ENCODE data around the gene LSP1. TPM values are rescaled to one million over a fixed set of nuclear protein-coding genes. Genes with fewer than 3 reads are reported as not detected.

The LSP1 gene
- total RNA-seq, 2 experiments from 2014 or later = 232 to 303 TPM

GRCh38 chr11:1860108-1860507 is 7.2 kb downstream of the LSP1 start:
- H4K20me1 ChIP-seq (ENCODE audit: insufficient read depth, low read length) = peaks cover 5% of the 10 kb centered on the region
- no TSS peak for BruUV-seq (replicated peaks)
- peaks cover 4% of the 10 kb centered on the region; the same call in 1 of the 2 replicates for H3K36me3 ChIP-seq (ENCODE audit: insufficient read depth, low read length)
- ChIA-PET POLR2A (no interaction called here), CTCF (ENCODE audit: unreplicated experiment) (no interaction called here)
- peaks cover 7% of the 10 kb centered on the region; the same call in 1 of the 2 replicates for H3K79me2 ChIP-seq (ENCODE audit: insufficient read depth, low read depth, low read length)
- no peak overlapping the region for H3K27ac ChIP-seq (ENCODE audit: low read depth, low read length, poor library complexity, severe bottlenecking)
- intact Hi-C loops (cut with micrococcal nuclease; ENCODE audit: unreplicated experiment) = no loop called here
- no peak for DNase-seq (ENCODE audit: low spot score)
- no peak overlapping the region for H3K4me3 ChIP-seq (ENCODE audit: low read depth, low read length, poor library complexity, severe bottlenecking)
- H3K9me3 ChIP-seq (ENCODE audit: low read length) = no peaks in the 10 kb centered on the region
- no peak overlapping the region for H2AFZ ChIP-seq (ENCODE audit: low read length)
- peaks cover 9% of the 10 kb centered on the region for H3K4me1 ChIP-seq (ENCODE audit: insufficient read depth, low read length, poor library complexity, severe bottlenecking)
- no peak for TF ChIP-seq EZH2phosphoT487 (IDR thresholded peaks at IDR 0.05; ENCODE audit: borderline replicate concordance, low read depth, low read length)
- TF ChIP-seq, protein P1, sequence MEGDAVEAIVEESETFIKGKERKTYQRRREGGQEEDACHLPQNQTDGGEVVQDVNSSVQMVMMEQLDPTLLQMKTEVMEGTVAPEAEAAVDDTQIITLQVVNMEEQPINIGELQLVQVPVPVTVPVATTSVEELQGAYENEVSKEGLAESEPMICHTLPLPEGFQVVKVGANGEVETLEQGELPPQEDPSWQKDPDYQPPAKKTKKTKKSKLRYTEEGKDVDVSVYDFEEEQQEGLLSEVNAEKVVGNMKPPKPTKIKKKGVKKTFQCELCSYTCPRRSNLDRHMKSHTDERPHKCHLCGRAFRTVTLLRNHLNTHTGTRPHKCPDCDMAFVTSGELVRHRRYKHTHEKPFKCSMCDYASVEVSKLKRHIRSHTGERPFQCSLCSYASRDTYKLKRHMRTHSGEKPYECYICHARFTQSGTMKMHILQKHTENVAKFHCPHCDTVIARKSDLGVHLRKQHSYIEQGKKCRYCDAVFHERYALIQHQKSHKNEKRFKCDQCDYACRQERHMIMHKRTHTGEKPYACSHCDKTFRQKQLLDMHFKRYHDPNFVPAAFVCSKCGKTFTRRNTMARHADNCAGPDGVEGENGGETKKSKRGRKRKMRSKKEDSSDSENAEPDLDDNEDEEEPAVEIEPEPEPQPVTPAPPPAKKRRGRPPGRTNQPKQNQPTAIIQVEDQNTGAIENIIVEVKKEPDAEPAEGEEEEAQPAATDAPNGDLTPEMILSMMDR (conservative IDR thresholded peaks at IDR 0.05; ENCODE audit: low read length) = no peak
- H3K4me2 ChIP-seq (ENCODE audit: low read length) = no peak overlapping the region
- H3K9me2 ChIP-seq (ENCODE audit: insufficient read depth, low read length) = no peaks in the 10 kb centered on the region

GRCh38 chr11:1861435-1862411 is 8.8 kb downstream of the LSP1 start:
- CTCF ChIA-PET (ENCODE audit: unreplicated experiment) = interaction anchor here (0.6 kb wide), 1 partner anchor 20 kb away, joined by 3 read pairs; no protein-coding TSS in a partner anchor

More at GRCh38 chr11:1861435-1862411, 8.8 kb downstream of the LSP1 start:
- no peak for TF ChIP-seq EZH2phosphoT487 (IDR thresholded peaks at IDR 0.05; ENCODE audit: borderline replicate concordance, low read depth, low read length)
- TF ChIP-seq, protein P1 (conservative IDR thresholded peaks at IDR 0.05; ENCODE audit: low read length) = no peak
- no peak overlapping the region for H3K4me3 ChIP-seq (ENCODE audit: low read depth, low read length, poor library complexity, severe bottlenecking)
- H3K27ac ChIP-seq (ENCODE audit: low read depth, low read length, poor library complexity, severe bottlenecking) = no peak overlapping the region
- no peaks in the 10 kb centered on the region for H3K9me3 ChIP-seq (ENCODE audit: low read length)
- H3K4me2 ChIP-seq (ENCODE audit: low read length) = no peak overlapping the region
- no peaks in the 10 kb centered on the region for H3K4me1 ChIP-seq (ENCODE audit: insufficient read depth, low read length, poor library complexity, severe bottlenecking)
- no TSS peak for BruUV-seq (replicated peaks)
- intact Hi-C loops (cut with micrococcal nuclease; ENCODE audit: unreplicated experiment) = no loop called here
- POLR2A ChIA-PET = no interaction called here
- no peak for DNase-seq (ENCODE audit: low spot score)
- peaks cover 12% of the 10 kb centered on the region; the same call in 1 of the 2 replicates for H3K36me3 ChIP-seq (ENCODE audit: insufficient read depth, low read length)
- H3K9me2 ChIP-seq (ENCODE audit: insufficient read depth, low read length) = no peaks in the 10 kb centered on the region
- H3K79me2 ChIP-seq (ENCODE audit: insufficient read depth, low read depth, low read length) = no peaks in the 10 kb centered on the region
- no peaks in the 10 kb centered on the region; the same call in 1 of the 2 replicates for H4K20me1 ChIP-seq (ENCODE audit: insufficient read depth, low read length)
- no peak overlapping the region for H2AFZ ChIP-seq (ENCODE audit: low read length)
